ENCODE results near the gene ZNF512B.

Gene ZNF512B

DNA sequence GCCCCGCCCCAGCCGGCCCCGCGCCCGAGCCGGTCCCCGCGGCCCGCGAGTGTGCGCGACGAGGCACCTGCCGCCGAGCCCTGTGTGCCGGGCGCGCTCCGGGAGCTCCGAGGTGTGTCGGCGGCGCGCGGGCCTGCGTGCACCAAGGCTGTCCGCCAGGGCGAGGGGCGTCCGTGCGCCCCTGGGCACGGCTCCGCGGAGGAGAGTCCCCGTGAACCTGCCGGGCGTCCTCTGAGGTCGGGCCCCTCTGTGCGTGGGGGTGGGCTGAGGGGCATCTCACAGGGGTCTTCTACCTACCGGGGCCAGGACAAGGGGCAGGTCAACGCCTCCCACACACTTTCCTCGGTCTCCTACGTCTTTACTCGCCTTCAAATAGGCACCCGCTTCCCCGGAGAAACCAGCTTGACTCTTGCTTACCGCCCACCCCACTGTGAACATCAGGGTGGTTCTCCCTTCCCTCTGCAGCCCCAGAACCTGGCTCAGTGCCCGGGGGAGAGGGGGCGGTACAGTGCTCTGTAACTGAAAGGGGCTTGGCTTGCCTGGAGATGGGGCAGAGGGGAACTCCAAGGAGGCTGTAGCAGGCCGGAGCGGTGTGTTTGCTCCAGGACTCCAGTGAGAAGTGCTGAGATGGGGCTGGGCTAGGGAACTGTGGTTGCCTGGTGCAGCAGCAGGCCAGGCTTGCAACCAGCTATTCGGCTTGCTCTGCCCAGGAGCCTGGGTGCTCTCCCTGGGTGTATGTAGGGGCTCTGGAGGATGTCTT, 10.0 kb upstream of the ZNF512B start, which contains the start of gene SAMD10 (continued):
- TF ChIP-seq, protein P1, sequence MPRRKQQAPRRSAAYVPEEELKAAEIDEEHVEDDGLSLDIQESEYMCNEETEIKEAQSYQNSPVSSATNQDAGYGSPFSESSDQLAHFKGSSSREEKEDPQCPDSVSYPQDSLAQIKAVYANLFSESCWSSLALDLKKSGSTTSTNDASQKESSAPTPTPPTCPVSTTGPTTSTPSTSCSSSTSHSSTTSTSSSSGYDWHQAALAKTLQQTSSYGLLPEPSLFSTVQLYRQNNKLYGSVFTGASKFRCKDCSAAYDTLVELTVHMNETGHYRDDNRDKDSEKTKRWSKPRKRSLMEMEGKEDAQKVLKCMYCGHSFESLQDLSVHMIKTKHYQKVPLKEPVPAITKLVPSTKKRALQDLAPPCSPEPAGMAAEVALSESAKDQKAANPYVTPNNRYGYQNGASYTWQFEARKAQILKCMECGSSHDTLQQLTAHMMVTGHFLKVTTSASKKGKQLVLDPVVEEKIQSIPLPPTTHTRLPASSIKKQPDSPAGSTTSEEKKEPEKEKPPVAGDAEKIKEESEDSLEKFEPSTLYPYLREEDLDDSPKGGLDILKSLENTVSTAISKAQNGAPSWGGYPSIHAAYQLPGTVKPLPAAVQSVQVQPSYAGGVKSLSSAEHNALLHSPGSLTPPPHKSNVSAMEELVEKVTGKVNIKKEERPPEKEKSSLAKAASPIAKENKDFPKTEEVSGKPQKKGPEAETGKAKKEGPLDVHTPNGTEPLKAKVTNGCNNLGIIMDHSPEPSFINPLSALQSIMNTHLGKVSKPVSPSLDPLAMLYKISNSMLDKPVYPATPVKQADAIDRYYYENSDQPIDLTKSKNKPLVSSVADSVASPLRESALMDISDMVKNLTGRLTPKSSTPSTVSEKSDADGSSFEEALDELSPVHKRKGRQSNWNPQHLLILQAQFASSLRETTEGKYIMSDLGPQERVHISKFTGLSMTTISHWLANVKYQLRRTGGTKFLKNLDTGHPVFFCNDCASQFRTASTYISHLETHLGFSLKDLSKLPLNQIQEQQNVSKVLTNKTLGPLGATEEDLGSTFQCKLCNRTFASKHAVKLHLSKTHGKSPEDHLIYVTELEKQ (tag by site-specific recombination; IDR thresholded peaks at IDR 0.05; ENCODE audit: borderline replicate concordance) = no peak
- no peak for TF ChIP-seq ZNF610 (tag by site-specific recombination; IDR thresholded peaks at IDR 0.05; ENCODE audit: borderline replicate concordance)
- no peak for TF ChIP-seq ZNF624 (tag by site-specific recombination; IDR thresholded peaks at IDR 0.05)
- TF ChIP-seq PRDM10 (tag by site-specific recombination; IDR thresholded peaks at IDR 0.05) = peak; percentile 90
- TF ChIP-seq ZNF148 (tag by site-specific recombination; IDR thresholded peaks at IDR 0.05; ENCODE audit: borderline replicate concordance) = no peak
- TF ChIP-seq FEZF1 (tag by site-specific recombination; IDR thresholded peaks at IDR 0.05) = no peak
- peak; percentile 94 for TF ChIP-seq EGR2 (tag by site-specific recombination; IDR thresholded peaks at IDR 0.05; ENCODE audit: low read depth)
- TF ChIP-seq ZNF513 (tag by site-specific recombination; IDR thresholded peaks at IDR 0.05) = no peak
- no peak for TF ChIP-seq ZNF777 (tag by site-specific recombination; IDR thresholded peaks at IDR 0.05; ENCODE audit: borderline replicate concordance)
- no peak for TF ChIP-seq ZNF121 (tag by site-specific recombination; IDR thresholded peaks at IDR 0.05)
- TF ChIP-seq ZNF354C (tag by site-specific recombination; IDR thresholded peaks at IDR 0.05; ENCODE audit: borderline replicate concordance, low read depth) = no peak
- TF ChIP-seq MYNN (tag by site-specific recombination; IDR thresholded peaks at IDR 0.05; ENCODE audit: borderline replicate concordance) = no peak
- TF ChIP-seq, protein P2, sequence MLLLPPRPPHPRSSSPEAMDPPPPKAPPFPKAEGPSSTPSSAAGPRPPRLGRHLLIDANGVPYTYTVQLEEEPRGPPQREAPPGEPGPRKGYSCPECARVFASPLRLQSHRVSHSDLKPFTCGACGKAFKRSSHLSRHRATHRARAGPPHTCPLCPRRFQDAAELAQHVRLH (tag by site-specific recombination; IDR thresholded peaks at IDR 0.05) = no peak
- TF ChIP-seq ZNF112 (tag by site-specific recombination; IDR thresholded peaks at IDR 0.05) = no peak
- no peak for TF ChIP-seq SALL2 (tag by site-specific recombination; IDR thresholded peaks at IDR 0.05; ENCODE audit: borderline replicate concordance)
- TF ChIP-seq ZNF514 (tag by site-specific recombination; IDR thresholded peaks at IDR 0.05) = no peak
- no peak for TF ChIP-seq ZNF623 (tag by site-specific recombination; IDR thresholded peaks at IDR 0.05)
- TF ChIP-seq, protein P3, sequence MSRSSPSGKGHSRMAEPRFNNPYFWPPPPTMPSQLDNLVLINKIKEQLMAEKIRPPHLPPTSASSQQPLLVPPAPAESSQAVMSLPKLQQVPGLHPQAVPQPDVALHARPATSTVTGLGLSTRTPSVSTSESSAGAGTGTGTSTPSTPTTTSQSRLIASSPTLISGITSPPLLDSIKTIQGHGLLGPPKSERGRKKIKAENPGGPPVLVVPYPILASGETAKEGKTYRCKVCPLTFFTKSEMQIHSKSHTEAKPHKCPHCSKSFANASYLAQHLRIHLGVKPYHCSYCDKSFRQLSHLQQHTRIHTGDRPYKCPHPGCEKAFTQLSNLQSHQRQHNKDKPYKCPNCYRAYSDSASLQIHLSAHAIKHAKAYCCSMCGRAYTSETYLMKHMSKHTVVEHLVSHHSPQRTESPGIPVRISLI (tag by site-specific recombination; IDR thresholded peaks at IDR 0.05) = no peak
- TF ChIP-seq, protein P4, sequence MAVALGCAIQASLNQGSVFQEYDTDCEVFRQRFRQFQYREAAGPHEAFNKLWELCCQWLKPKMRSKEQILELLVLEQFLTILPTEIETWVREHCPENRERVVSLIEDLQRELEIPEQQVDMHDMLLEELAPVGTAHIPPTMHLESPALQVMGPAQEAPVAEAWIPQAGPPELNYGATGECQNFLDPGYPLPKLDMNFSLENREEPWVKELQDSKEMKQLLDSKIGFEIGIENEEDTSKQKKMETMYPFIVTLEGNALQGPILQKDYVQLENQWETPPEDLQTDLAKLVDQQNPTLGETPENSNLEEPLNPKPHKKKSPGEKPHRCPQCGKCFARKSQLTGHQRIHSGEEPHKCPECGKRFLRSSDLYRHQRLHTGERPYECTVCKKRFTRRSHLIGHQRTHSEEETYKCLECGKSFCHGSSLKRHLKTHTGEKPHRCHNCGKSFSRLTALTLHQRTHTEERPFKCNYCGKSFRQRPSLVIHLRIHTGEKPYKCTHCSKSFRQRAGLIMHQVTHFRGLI (tag by site-specific recombination; IDR thresholded peaks at IDR 0.05) = no peak
- no peak for TF ChIP-seq SCRT1 (tag by site-specific recombination; IDR thresholded peaks at IDR 0.05; ENCODE audit: borderline replicate concordance)

Data from HEK293 (cell line).